Measurements from ENCODE around the gene S100A5.
"Not testable (repeated sequence)": the region's sequence is repeated elsewhere in the genome, so short reads cannot be mapped to it uniquely, and the experiment has no call there.

DNA sequence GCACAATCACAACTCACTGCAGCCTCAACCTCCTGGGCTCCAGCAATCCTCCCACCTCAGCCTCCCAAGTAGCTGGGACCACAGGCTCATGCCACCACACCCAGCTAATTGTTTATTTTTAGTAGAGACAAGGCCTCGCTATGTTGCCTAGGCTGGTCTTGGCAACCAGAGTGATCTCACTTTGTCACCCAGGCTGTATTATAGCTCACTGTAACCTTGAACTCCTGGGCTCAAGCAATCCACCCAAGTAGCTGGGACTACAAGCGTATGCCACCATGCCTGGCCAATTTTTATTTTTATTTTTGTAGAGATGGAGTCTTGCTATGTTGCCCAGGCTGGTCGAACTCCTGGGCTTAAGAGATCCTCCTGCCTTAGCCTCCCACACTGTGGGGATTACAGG, 21.3 kb upstream of the S100A5 start:
- not testable (repeated sequence) for TF ChIP-seq CTCF (IDR thresholded peaks at IDR 0.05; ENCODE audit: insufficient read depth, low read depth, low read length); EZH2 (IDR thresholded peaks at IDR 0.05; ENCODE audit: insufficient read depth, low read length)
